Bronchial epithelial cell (primary cell): ENCODE data around the gene TAF4. TPM values are rescaled to one million over a fixed set of nuclear protein-coding genes. Genes with fewer than 3 reads are reported as not detected.

Experiments
- DNase-seq: peaks from one replicate; pipeline ENCODE4 v3.0.0-alpha.2; 2010; ENCODE audit warnings: low read depth
- FAIRE-seq: peaks from 2 replicates; lab custom pipeline; 2011; peaks lifted over from hg19 to GRCh38; lab: Jason Lieb, UNC
- H3K27me3 ChIP-seq: 2 replicates; pipeline ENCODE4 v1.5.1; 2011; ENCODE audit warnings: low read length; ENCODE audit not compliant: control insufficient read depth, insufficient read depth
- H3K36me3 ChIP-seq: 2 replicates; pipeline ENCODE4 v1.5.1; 2011; ENCODE audit warnings: low read length; ENCODE audit not compliant: control insufficient read depth, insufficient read depth
- H3K4me3 ChIP-seq: 2 replicates; pipeline ENCODE4 v1.5.1; 2011; ENCODE audit warnings: mild to moderate bottlenecking, low read depth, low read length, control low read depth
- CTCF ChIP-seq: IDR thresholded peaks from 2 replicates; pipeline ENCODE4 v1.5.1; 2011; ENCODE audit warnings: mild to moderate bottlenecking, moderate library complexity, low read length, control low read depth, inconsistent platforms; ENCODE audit not compliant: insufficient read depth, severe bottlenecking
- total RNA-seq: library from RNA; depleted of rRNA; stranded (reverse); fragments of >200 nt; gene quantifications from 2 replicates; pipeline ENCODE4 v1.2.1, GENCODE V29; 2014

Gene TAF4
- total RNA-seq, 1 donor from 2014 or later = 3.2 TPM

GRCh38 chr20:62048821-62049291 lies 16.8 kb downstream of the TAF4 start:
- no peak for FAIRE-seq
- Histone ChIP-seq H3K4me3 (no peak overlapping the region), H3K36me3 (no peaks in the 10 kb centered on the region), H3K27me3 (no peaks in the 10 kb centered on the region)
- DNase-seq = no peak
- TF ChIP-seq CTCF = no peak

- Histone ChIP-seq H3K27me3 (no peaks in the 10 kb centered on the region), H3K4me3 (no peak overlapping the region), H3K36me3 (no peaks in the 10 kb centered on the region)
- TF ChIP-seq CTCF = no peak
- DNase-seq (no peak), FAIRE-seq (no peak)
Observed at GRCh38 chr20:62048346-62048761, 17.3 kb downstream of the TAF4 start.

GRCh38 chr20:62047666-62048345 lies 17.9 kb downstream of the TAF4 start:
- Histone ChIP-seq H3K4me3 (no peak overlapping the region), H3K27me3 (no peaks in the 10 kb centered on the region), H3K36me3 (no peaks in the 10 kb centered on the region)
- FAIRE-seq (no peak), DNase-seq (no peak)
- no peak for TF ChIP-seq CTCF

- Histone ChIP-seq H3K4me3 (no peak overlapping the region), H3K27me3 (no peaks in the 10 kb centered on the region), H3K36me3 (no peaks in the 10 kb centered on the region)
- no peak for TF ChIP-seq CTCF
- no peak for FAIRE-seq
- no peak for DNase-seq
Observed at GRCh38 chr20:62046431-62046830, 19.2 kb downstream of the TAF4 start.

GRCh38 chr20:62045529-62046285 lies 20.0 kb downstream of the TAF4 start:
- no peak for FAIRE-seq
- no peak for TF ChIP-seq CTCF

More at GRCh38 chr20:62045529-62046285, 20.0 kb downstream of the TAF4 start:
- no peaks in the 10 kb centered on the region for H3K27me3 ChIP-seq
- DNase-seq = no peak
- H3K36me3 ChIP-seq = no peaks in the 10 kb centered on the region
- no peak overlapping the region for H3K4me3 ChIP-seq
